CD14-positive monocyte (primary cell): ENCODE measurements around the gene COL27A1. TPM values are rescaled to one million over a fixed set of nuclear protein-coding genes. Genes with fewer than 3 reads are reported as not detected.

Source experiments
- DNase-seq, 3 donors: peaks; one replicate each; pipeline ENCODE4 v3.0.0-alpha.2; 2011 to 2022
- H2AFZ ChIP-seq: 2 replicates; pipeline ENCODE4 v1.6.0; 2012; ENCODE audit warnings: mild to moderate bottlenecking, low read depth, low read length, inconsistent platforms; ENCODE audit not compliant: insufficient read depth, poor library complexity, severe bottlenecking
- H3K27ac ChIP-seq, 2 donors: 1 replicate in 1 of 2; 2 replicates in 1 of 2; pipeline ENCODE4 v1.5.1; 2012 to 2013; ENCODE audit warnings: low read length in 2 of 2, control low read depth in 1 of 2, inconsistent platforms in 1 of 2, low read depth in 1 of 2, mild to moderate bottlenecking in 1 of 2
- H3K27me3 ChIP-seq, 2 donors: one replicate each; pipeline versions ENCODE4 v1.6.0 to v1.6.1; 2011 to 2013; ENCODE audit warnings: low read length in 2 of 2; ENCODE audit not compliant: control insufficient read depth in 2 of 2, insufficient read depth in 2 of 2
- H3K36me3 ChIP-seq, 2 donors: replicated peaks in 1 of 2; 1 replicate in 1 of 2; 2 replicates in 1 of 2; pipeline versions ENCODE4 v1.5.1 to v1.6.1; 2012 to 2013; ENCODE audit warnings: low read length in 2 of 2, control low read depth in 1 of 2, inconsistent platforms in 1 of 2, mild to moderate bottlenecking in 1 of 2; ENCODE audit not compliant: insufficient read depth in 2 of 2, control insufficient read depth in 1 of 2
- H3K4me1 ChIP-seq, 2 donors: 1 replicate in 1 of 2; 2 replicates in 1 of 2; pipeline versions ENCODE4 v1.5.1 to v1.6.1; 2012 to 2013; ENCODE audit warnings: low read length in 2 of 2, control low read depth in 1 of 2, inconsistent platforms in 1 of 2, mild to moderate bottlenecking in 1 of 2, moderate library complexity in 1 of 2; ENCODE audit not compliant: insufficient read depth in 2 of 2, control insufficient read depth in 1 of 2
- H3K4me2 ChIP-seq: replicated peaks from 2 replicates; pipeline ENCODE3; 2012; ENCODE audit warnings: low read length, moderate library complexity, mild to moderate bottlenecking; ENCODE audit not compliant: poor library complexity, severe bottlenecking; ENCODE audit errors: extremely low read depth
- H3K4me3 ChIP-seq, 3 experiments: fragments of 200-600 bp in 1 of 3; sonication (generic) in 1 of 3; replicated peaks in 1 of 3; 1 replicate in 2 of 3; 2 replicates in 1 of 3; pipeline ENCODE4 v1.5.1; 2011 to 2013; ENCODE audit warnings: low read length in 3 of 3, mild to moderate bottlenecking in 3 of 3, control low read depth in 2 of 3, low read depth in 2 of 3, inconsistent platforms in 1 of 3, moderate library complexity in 1 of 3
- H3K79me2 ChIP-seq: 2 replicates; pipeline ENCODE4 v1.6.0; 2012; ENCODE audit warnings: mild to moderate bottlenecking, control low read depth, inconsistent platforms, low read length, moderate library complexity; ENCODE audit not compliant: insufficient read depth
- H3K9ac ChIP-seq: 2 replicates; pipeline ENCODE4 v1.6.0; 2017; ENCODE audit warnings: low read length, mild to moderate bottlenecking; ENCODE audit not compliant: insufficient read depth, poor library complexity, severe bottlenecking
- H3K9me3 ChIP-seq, 2 donors: replicated peaks in 1 of 2; 1 replicate in 1 of 2; 2 replicates in 1 of 2; pipeline versions ENCODE4 v1.5.1 to v1.6.1; 2012 to 2013; ENCODE audit warnings: low read length in 2 of 2, control low read depth in 1 of 2; ENCODE audit not compliant: control insufficient read depth in 1 of 2, insufficient read depth in 1 of 2
- H4K20me1 ChIP-seq: 2 replicates; pipeline ENCODE4 v1.6.0; 2012; ENCODE audit warnings: mild to moderate bottlenecking, low read length, control low read depth, moderate library complexity; ENCODE audit not compliant: insufficient read depth
- H3K27ac Mint-ChIP-seq, 7 donors: one replicate each; pipeline ENCODE4 v1.8.0; 2020; ENCODE audit warnings: mild to moderate bottlenecking in 7 of 7, mixed read lengths in 7 of 7, moderate library complexity in 6 of 7, inconsistent platforms in 2 of 7
- H3K27me3 Mint-ChIP-seq, 3 donors: one replicate each; pipeline ENCODE4 v1.8.0; 2021 to 2022; ENCODE audit warnings: low read depth in 3 of 3, mild to moderate bottlenecking in 3 of 3, mixed read lengths in 3 of 3, moderate library complexity in 3 of 3, inconsistent platforms in 1 of 3
- H3K36me3 Mint-ChIP-seq, 2 donors: one replicate each; pipeline ENCODE4 v1.8.0; 2020; ENCODE audit warnings: mixed read lengths in 2 of 2, inconsistent platforms in 1 of 2, mild to moderate bottlenecking in 1 of 2
- H3K4me1 Mint-ChIP-seq: one replicate; pipeline ENCODE4 v1.8.0; 2020; ENCODE audit warnings: mild to moderate bottlenecking, mixed read lengths
- H3K4me3 Mint-ChIP-seq, 2 donors: one replicate each; pipeline ENCODE4 v1.8.0; 2020; ENCODE audit warnings: mild to moderate bottlenecking in 2 of 2, mixed read lengths in 2 of 2, moderate library complexity in 1 of 2
- H3K9me3 Mint-ChIP-seq, 7 donors: one replicate each; pipeline ENCODE4 v1.8.0; 2020 to 2022; ENCODE audit warnings: mixed read lengths in 7 of 7, mild to moderate bottlenecking in 6 of 7, moderate library complexity in 6 of 7, inconsistent platforms in 2 of 7
- WGBS: methylation state at CpG from one replicate; pipeline ENCODE4 v1.1.5; 2013; ENCODE audit warnings: missing lambda C conversion rate; ENCODE audit not compliant: insufficient coverage; 5-methylcytosine and 5-hydroxymethylcytosine counted together
- intact Hi-C, 2 donors: fragments of 100-400 bp; cut with micrococcal nuclease; formaldehyde crosslinking; loops; one replicate each; pipeline versions ENCODE4 v1.15.0 to v1.15.1; 2023
- polyA plus RNA-seq, 3 donors: library from polyadenylated mRNA; depleted of rRNA in 1 of 3; unstranded in 2 of 3; stranded (reverse) in 1 of 3; fragments of 300-500 nt in 2 of 3; fragments of >200 nt in 1 of 3; fragmentation: Illumina TruSeq in 2 of 3; gene quantifications; 1 replicate in 2 of 3; 2 replicates in 1 of 3; pipeline ENCODE4 v1.2.3, GENCODE V29; 2012 to 2021
- TF ChIP-seq, protein P1 (sequence below): fragments of 200-600 bp; IDR thresholded peaks from one replicate; pipeline ENCODE4 v1.8.0; 2022; ENCODE audit warnings: antibody characterized with exemption, mild to moderate bottlenecking

Gene COL27A1
- polyA plus RNA-seq, 3 donors = 0.03 TPM; not detected in 2

DNA sequence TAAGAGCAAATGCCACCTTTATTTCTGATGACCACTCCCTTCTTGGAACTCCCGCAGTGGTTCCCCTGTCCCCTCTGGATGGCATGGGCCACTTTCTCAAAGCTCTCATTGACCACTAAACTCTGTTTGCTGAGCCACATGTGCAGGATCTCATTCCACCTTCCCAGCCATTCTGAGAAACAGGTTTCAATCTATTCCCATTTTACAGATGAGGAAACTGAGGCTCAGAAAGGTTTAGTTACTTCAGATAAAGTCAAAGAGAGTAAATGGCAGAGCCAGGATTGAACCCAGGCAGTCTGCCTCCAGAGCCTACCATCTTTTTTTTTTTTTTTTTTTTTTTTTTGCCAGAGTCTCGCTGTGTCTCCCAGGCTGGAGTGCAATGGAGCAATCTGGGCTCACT, 24.2 kb downstream of the COL27A1 start:
- H3K79me2 ChIP-seq = no peaks in the 10 kb centered on the region
- no peaks in the 10 kb centered on the region for H4K20me1 ChIP-seq
- H3K9me3 Mint-ChIP-seq = no peaks in the 10 kb centered on the region
- peaks cover 6 to 10% (median 7%) of the 10 kb centered on the region in 3 donors for H3K27me3 Mint-ChIP-seq
- WGBS = 100% methylated on average over 2 of the region's 2 CpGs
- no peak for DNase-seq
- peak overlapping the region in 1 of 7 donors; percentile 15 for H3K27ac Mint-ChIP-seq
- H3K4me1 ChIP-seq = no peaks in the 10 kb centered on the region
- H2AFZ ChIP-seq = no peak overlapping the region
- H3K27ac ChIP-seq = no peak overlapping the region
- H3K4me2 ChIP-seq = no peak overlapping the region
- intact Hi-C loops = no loop called here
- H3K36me3 ChIP-seq = no peaks in the 10 kb centered on the region
- no peak overlapping the region for H3K4me3 ChIP-seq
- TF ChIP-seq, protein P1, sequence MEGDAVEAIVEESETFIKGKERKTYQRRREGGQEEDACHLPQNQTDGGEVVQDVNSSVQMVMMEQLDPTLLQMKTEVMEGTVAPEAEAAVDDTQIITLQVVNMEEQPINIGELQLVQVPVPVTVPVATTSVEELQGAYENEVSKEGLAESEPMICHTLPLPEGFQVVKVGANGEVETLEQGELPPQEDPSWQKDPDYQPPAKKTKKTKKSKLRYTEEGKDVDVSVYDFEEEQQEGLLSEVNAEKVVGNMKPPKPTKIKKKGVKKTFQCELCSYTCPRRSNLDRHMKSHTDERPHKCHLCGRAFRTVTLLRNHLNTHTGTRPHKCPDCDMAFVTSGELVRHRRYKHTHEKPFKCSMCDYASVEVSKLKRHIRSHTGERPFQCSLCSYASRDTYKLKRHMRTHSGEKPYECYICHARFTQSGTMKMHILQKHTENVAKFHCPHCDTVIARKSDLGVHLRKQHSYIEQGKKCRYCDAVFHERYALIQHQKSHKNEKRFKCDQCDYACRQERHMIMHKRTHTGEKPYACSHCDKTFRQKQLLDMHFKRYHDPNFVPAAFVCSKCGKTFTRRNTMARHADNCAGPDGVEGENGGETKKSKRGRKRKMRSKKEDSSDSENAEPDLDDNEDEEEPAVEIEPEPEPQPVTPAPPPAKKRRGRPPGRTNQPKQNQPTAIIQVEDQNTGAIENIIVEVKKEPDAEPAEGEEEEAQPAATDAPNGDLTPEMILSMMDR = no peak
- H3K36me3 Mint-ChIP-seq = no peaks in the 10 kb centered on the region
- H3K4me3 Mint-ChIP-seq = no peak overlapping the region
- no peaks in the 10 kb centered on the region for H3K9me3 ChIP-seq
- no peaks in the 10 kb centered on the region for H3K4me1 Mint-ChIP-seq
- H3K27me3 ChIP-seq = no peaks in the 10 kb centered on the region
- no peak overlapping the region for H3K9ac ChIP-seq

DNA sequence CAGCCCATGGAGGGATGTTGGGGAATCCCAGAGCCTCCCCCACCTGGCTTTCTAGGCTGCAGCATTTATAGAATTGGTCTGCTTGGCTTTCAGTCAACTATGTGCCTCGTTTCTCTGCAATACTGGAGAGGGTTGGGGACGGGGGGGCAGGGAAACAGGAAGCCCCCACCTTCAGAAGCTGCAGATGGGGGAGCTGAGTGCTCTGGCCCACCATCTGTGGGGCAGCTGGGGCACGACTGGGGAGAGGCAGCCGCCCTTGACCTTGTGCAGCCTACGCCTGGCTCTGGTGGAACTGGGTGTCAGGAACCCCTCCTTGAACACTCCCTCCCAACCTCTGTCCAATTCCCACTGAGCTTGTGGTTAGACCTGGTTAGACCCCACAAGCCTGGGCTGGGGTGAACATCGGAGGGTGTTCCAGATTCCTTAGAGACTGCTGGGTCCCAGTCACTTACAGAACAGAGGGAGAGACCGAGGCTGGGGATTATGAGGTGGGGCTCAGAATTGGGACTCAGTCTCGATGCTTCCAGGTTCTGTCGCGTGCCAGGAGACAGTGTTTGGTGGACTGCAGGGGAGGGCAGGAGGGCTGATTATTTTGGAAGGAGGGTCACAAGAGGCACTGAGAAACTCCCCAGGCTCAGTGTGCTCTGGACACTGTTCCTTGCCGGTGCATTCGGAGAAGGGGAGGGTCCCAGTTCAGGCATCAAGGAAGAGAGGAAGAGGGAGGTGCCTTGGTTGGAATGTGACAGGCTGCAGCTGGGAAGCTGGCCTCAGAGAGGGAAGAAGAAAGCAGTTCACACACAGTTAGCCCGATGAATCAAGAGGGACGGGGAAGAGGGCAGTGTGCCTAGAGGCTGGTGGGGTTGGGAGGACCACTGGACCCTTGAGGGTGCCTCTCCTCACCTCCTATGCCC, 25.6 kb downstream of the COL27A1 start:
- TF ChIP-seq, protein P1 = no peak
- Histone ChIP-seq H4K20me1 (no peaks in the 10 kb centered on the region), H3K4me1 (no peaks in the 10 kb centered on the region), H2AFZ (no peak overlapping the region), H3K27me3 (no peaks in the 10 kb centered on the region), H3K36me3 (no peaks in the 10 kb centered on the region), H3K9ac (no peak overlapping the region), H3K27ac (no peak overlapping the region), H3K4me2 (no peak overlapping the region), H3K9me3 (no peaks in the 10 kb centered on the region), H3K4me3 (no peak overlapping the region), H3K79me2 (no peaks in the 10 kb centered on the region)
- DNase-seq = no peak
- 63% methylated on average over 11 of the region's 14 CpGs for WGBS
- Mint-ChIP-seq H3K9me3 (no peaks in the 10 kb centered on the region), H3K4me3 (no peak overlapping the region), H3K4me1 (no peaks in the 10 kb centered on the region), H3K27ac (no peak overlapping the region), H3K36me3 (no peaks in the 10 kb centered on the region), H3K27me3 (peaks cover 6 to 7% (median 6%) of the 10 kb centered on the region in 3 donors)
- intact Hi-C loops = no loop called here
